Suppressor macrophage treated with lipopolysaccharide for 4 hours (primary cell): Measurements from ENCODE around the gene DRAXIN.

Source experiments
- DNase-seq: peaks from one replicate; pipeline ENCODE4 v3.0.0-alpha.2; 2020

Gene DRAXIN

GRCh38 chr1:11690397-11691301 lies 861 bp upstream of the DRAXIN start:
- peak; percentile 43 for DNase-seq

- no peak for DNase-seq
Observed at GRCh38 chr1:11691928-11692711, 610 bp downstream of the DRAXIN start.

- peak; percentile 85 for DNase-seq
Observed at GRCh38 chr1:11693024-11693590, 1.6 kb downstream of the DRAXIN start.

- DNase-seq: no peak
Observed at GRCh38 chr1:11693917-11694316, 2.4 kb downstream of the DRAXIN start.

GRCh38 chr1:11695861-11696260 lies 4.4 kb downstream of the DRAXIN start:
- DNase-seq: no peak

GRCh38 chr1:11697188-11697892 lies 5.8 kb downstream of the DRAXIN start:
- no peak for DNase-seq

GRCh38 chr1:11697893-11698210 lies 6.3 kb downstream of the DRAXIN start:
- no peak for DNase-seq

GRCh38 chr1:11700601-11701467 lies 9.3 kb downstream of the DRAXIN start:
- no peak for DNase-seq

GRCh38 chr1:11701551-11701961 lies 10.0 kb downstream of the DRAXIN start:
- DNase-seq: no peak

GRCh38 chr1:11701981-11702803 lies 10.7 kb downstream of the DRAXIN start:
- DNase-seq: no peak

GRCh38 chr1:11703357-11704193 lies 12.1 kb downstream of the DRAXIN start:
- no peak for DNase-seq

- no peak for DNase-seq
Observed at GRCh38 chr1:11704194-11704529, 12.7 kb downstream of the DRAXIN start.

- DNase-seq: no peak
Observed at GRCh38 chr1:11704691-11705475, 13.4 kb downstream of the DRAXIN start.

GRCh38 chr1:11705596-11705995 lies 14.1 kb downstream of the DRAXIN start:
- DNase-seq: no peak

- no peak for DNase-seq
Observed at GRCh38 chr1:11706292-11706691, 14.8 kb downstream of the DRAXIN start.

GRCh38 chr1:11707621-11708276 lies 16.2 kb downstream of the DRAXIN start:
- no peak for DNase-seq

- peak; percentile 65 for DNase-seq
Observed at GRCh38 chr1:11708554-11709350, 17.2 kb downstream of the DRAXIN start.

- no peak for DNase-seq
Observed at GRCh38 chr1:11711490-11711889, 20.0 kb downstream of the DRAXIN start.
